Neuronal stem cell (in vitro differentiated cells): Measurements from ENCODE around the gene KRT6C.
A peak's percentile ranks its signal among the peaks of the same experiment; 100 is the strongest.
"Not testable (repeated sequence)": the region's sequence is repeated elsewhere in the genome, so short reads cannot be mapped to it uniquely, and the experiment has no call there.

Experiments
- DNase-seq: peaks from one replicate; pipeline ENCODE4 v3.0.0-alpha.2; 2013; ENCODE audit warnings: low spot score
- H2AFZ ChIP-seq: one replicate; pipeline ENCODE4 v1.6.1; 2013; ENCODE audit warnings: mild to moderate bottlenecking, low read length, inconsistent platforms
- H2AK5ac ChIP-seq: 2 replicates; pipeline ENCODE4 v1.6.1; 2013; ENCODE audit warnings: low read depth, mild to moderate bottlenecking, inconsistent platforms, low read length, moderate library complexity, mixed read lengths
- H2BK120ac ChIP-seq: 2 replicates; pipeline ENCODE4 v1.6.1; 2013; ENCODE audit warnings: low read depth, mild to moderate bottlenecking, inconsistent platforms, low read length, moderate library complexity, mixed read lengths
- H2BK12ac ChIP-seq: one replicate; pipeline ENCODE4 v1.6.1; 2013; ENCODE audit warnings: low read length, inconsistent platforms
- H2BK15ac ChIP-seq: 2 replicates; pipeline ENCODE4 v1.6.1; 2013; ENCODE audit warnings: mild to moderate bottlenecking, low read length, inconsistent platforms, mixed read lengths
- H2BK5ac ChIP-seq: one replicate; pipeline ENCODE4 v1.6.1; 2013; ENCODE audit warnings: inconsistent platforms, mild to moderate bottlenecking, low read length, moderate library complexity
- H3K14ac ChIP-seq: one replicate; pipeline ENCODE4 v1.6.1; 2013; ENCODE audit warnings: low read length, inconsistent platforms
- H3K18ac ChIP-seq: 2 replicates; pipeline ENCODE4 v1.6.1; 2013; ENCODE audit warnings: low read length, inconsistent platforms
- H3K23ac ChIP-seq: 2 replicates; pipeline ENCODE4 v1.6.1; 2013; ENCODE audit warnings: low read depth, mild to moderate bottlenecking, mixed read lengths, low read length, inconsistent platforms; ENCODE audit not compliant: poor library complexity
- H3K27ac ChIP-seq: replicated peaks from 3 replicates; pipeline ENCODE4 v1.5.1; 2013; ENCODE audit warnings: low read length, inconsistent platforms
- H3K27me3 ChIP-seq, 3 experiments: 2 replicates each; pipeline ENCODE4 v1.6.1; 2013; ENCODE audit warnings: low read length in 3 of 3, mild to moderate bottlenecking in 2 of 3, inconsistent platforms in 1 of 3, low read depth in 1 of 3, mixed read lengths in 1 of 3, moderate library complexity in 1 of 3; ENCODE audit not compliant: control insufficient read depth in 3 of 3, insufficient read depth in 3 of 3
- H3K36me3 ChIP-seq, 2 donors: replicated peaks in 1 of 2; 2 replicates each; pipeline ENCODE4 v1.6.1; 2013; ENCODE audit warnings: low read length in 2 of 2; ENCODE audit not compliant: control insufficient read depth in 2 of 2, insufficient read depth in 2 of 2
- H3K4ac ChIP-seq: 2 replicates; pipeline ENCODE4 v1.6.1; 2013; ENCODE audit warnings: inconsistent platforms, mild to moderate bottlenecking, low read length, moderate library complexity
- H3K4me1 ChIP-seq, 2 donors: 1 replicate in 1 of 2; 2 replicates in 1 of 2; pipeline ENCODE4 v1.6.1; 2013; ENCODE audit warnings: low read length in 2 of 2, low read depth in 1 of 2; ENCODE audit not compliant: control insufficient read depth in 2 of 2, insufficient read depth in 1 of 2
- H3K4me2 ChIP-seq: one replicate; pipeline ENCODE4 v1.6.1; 2013; ENCODE audit warnings: mild to moderate bottlenecking, low read length, inconsistent platforms; ENCODE audit not compliant: insufficient read depth, poor library complexity, severe bottlenecking
- H3K4me3 ChIP-seq, 2 donors: 2 replicates each; pipeline ENCODE4 v1.5.1; 2013; ENCODE audit warnings: low read length in 2 of 2, mild to moderate bottlenecking in 2 of 2, inconsistent platforms in 1 of 2, moderate library complexity in 1 of 2
- H3K79me1 ChIP-seq: one replicate; pipeline ENCODE4 v1.6.1; 2013; ENCODE audit warnings: low read depth, mild to moderate bottlenecking, inconsistent platforms, low read length, moderate library complexity
- H3K9ac ChIP-seq: one replicate; pipeline ENCODE4 v1.6.1; 2013; ENCODE audit warnings: mild to moderate bottlenecking, low read depth, low read length, inconsistent platforms; ENCODE audit not compliant: poor library complexity
- H3K9me3 ChIP-seq, 2 donors: replicated peaks in 1 of 2; 2 replicates each; pipeline versions ENCODE3 to v1.6.1; 2013; ENCODE audit warnings: low read length in 2 of 2, mild to moderate bottlenecking in 2 of 2, inconsistent platforms in 1 of 2, low read depth in 1 of 2, mixed read lengths in 1 of 2, moderate library complexity in 1 of 2; ENCODE audit not compliant: control insufficient read depth in 2 of 2, insufficient read depth in 1 of 2
- H4K8ac ChIP-seq: one replicate; pipeline ENCODE4 v1.6.1; 2013; ENCODE audit warnings: low read depth, mild to moderate bottlenecking, inconsistent platforms, low read length, moderate library complexity
- H4K91ac ChIP-seq: one replicate; pipeline ENCODE4 v1.6.1; 2013; ENCODE audit warnings: low read length, low read depth, mild to moderate bottlenecking, inconsistent platforms; ENCODE audit not compliant: poor library complexity
- WGBS, 2 donors: extraction: QIAGEN DNeasy Blood & Tissue Kit; methylation state at CpG; one replicate each; pipeline ENCODE4 v1.1.7; 2013; ENCODE audit warnings: missing lambda C conversion rate in 2 of 2, mixed read lengths in 1 of 2; ENCODE audit not compliant: insufficient read length in 2 of 2, insufficient replicate concordance in 1 of 2; ENCODE audit errors: extremely low coverage in 2 of 2; 5-methylcytosine and 5-hydroxymethylcytosine counted together

KRT6C gene

DNA sequence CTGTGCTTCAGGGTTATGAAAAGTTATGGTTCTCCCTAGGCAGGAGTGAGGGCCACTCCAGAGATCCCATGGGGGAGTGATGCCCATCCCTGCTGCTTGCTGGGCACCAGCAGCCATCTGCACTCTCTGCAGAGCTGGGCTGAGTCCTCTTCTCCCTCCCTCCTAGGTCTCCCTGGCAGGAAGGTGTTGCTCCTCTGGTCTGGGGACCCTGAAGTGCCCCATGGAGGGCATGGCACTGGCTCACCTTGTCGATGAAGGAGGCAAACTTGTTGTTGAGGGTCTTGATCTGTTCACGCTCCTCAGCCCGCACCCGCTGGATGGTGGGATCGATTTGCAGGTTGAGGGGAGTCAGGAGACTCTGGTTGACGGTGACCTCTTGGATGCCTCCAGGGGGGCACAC is 18.8 kb upstream of the KRT6C start:
- not testable (repeated sequence) for H3K9me3 ChIP-seq, DNase-seq, H3K18ac ChIP-seq, H2AK5ac ChIP-seq, H2BK120ac ChIP-seq, H3K4me2 ChIP-seq, H2BK12ac ChIP-seq, H3K9ac ChIP-seq, H3K4ac ChIP-seq, H3K4me3 ChIP-seq, H2BK15ac ChIP-seq, H3K36me3 ChIP-seq, H2AFZ ChIP-seq, H3K14ac ChIP-seq, H3K79me1 ChIP-seq, H3K27me3 ChIP-seq, H3K23ac ChIP-seq, H2BK5ac ChIP-seq, H3K27ac ChIP-seq, H4K91ac ChIP-seq
- Histone ChIP-seq H4K8ac (peak overlapping the region; percentile 45), H3K4me1 (peaks cover 0 to 16% of the 10 kb centered on the region in 2 donors)
- no CpG with 5 or more reads among the region's 6 CpGs for WGBS, 2 donors

DNA sequence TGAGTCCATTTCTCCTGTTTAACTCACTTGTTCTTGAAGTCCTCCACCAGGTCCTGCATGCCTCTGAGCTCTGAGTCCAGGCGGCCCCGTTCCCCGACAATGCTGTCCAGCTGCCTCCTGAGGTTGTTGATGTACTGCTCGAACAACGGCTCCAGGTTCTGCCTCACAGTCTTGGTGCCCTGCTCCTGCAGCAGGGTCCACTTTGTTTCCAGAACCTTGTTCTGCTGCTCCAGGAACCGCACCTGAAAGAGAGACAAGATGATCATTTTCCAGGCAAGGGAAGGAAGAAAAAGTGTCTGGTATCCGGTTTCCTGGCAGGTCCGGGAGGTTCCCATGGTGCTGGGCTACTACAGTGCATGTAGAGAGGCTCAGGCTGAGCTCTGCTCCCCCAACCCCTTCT is 17.9 kb upstream of the KRT6C start:
- not testable (repeated sequence) for H3K18ac ChIP-seq, H3K14ac ChIP-seq, H2BK15ac ChIP-seq, H3K9me3 ChIP-seq, H3K27ac ChIP-seq, H2BK120ac ChIP-seq, H3K27me3 ChIP-seq, H3K79me1 ChIP-seq, H3K23ac ChIP-seq, H3K4ac ChIP-seq, H3K9ac ChIP-seq, H4K91ac ChIP-seq, H3K36me3 ChIP-seq, H3K4me3 ChIP-seq, H2AK5ac ChIP-seq, H2BK5ac ChIP-seq, H2BK12ac ChIP-seq, H4K8ac ChIP-seq, H3K4me2 ChIP-seq, H2AFZ ChIP-seq, DNase-seq
- peaks cover 0 to 11% of the 10 kb centered on the region in 2 donors for H3K4me1 ChIP-seq
- WGBS, 2 donors: no CpG with 5 or more reads among the region's 8 CpGs

DNA sequence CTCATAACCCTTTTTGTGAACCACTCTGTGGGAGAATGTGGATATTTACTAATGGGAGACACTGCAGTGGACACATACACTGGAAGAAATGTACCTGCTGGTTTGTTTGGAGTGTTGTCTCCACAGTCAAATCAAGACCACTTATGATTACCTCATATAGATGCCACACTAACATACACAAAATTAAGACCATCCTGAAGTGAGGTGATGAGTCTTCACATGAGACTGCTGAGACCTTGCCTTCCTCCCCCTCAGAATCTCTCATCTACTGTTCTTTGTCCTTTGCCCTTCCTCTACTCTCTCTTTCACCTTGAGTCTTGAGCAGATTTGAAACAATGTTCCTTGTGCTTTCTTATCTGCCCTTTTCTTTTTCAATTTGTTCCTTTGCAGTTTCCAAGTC is 15.1 kb upstream of the KRT6C start:
- H2AFZ ChIP-seq: no peak overlapping the region
- H2BK12ac ChIP-seq: no peak overlapping the region
- no peaks in the 10 kb centered on the region for H3K36me3 ChIP-seq
- H3K14ac ChIP-seq: no peak overlapping the region
- H2BK120ac ChIP-seq: no peak overlapping the region
- no peak overlapping the region for H2BK15ac ChIP-seq
- no peak overlapping the region for H3K4me2 ChIP-seq
- H3K4ac ChIP-seq: no peak overlapping the region
- H3K18ac ChIP-seq: no peak overlapping the region
- H4K91ac ChIP-seq: no peak overlapping the region
- no peak overlapping the region for H4K8ac ChIP-seq
- no peaks in the 10 kb centered on the region for H3K9me3 ChIP-seq
- no peak for DNase-seq
- H2AK5ac ChIP-seq: no peak overlapping the region
- no peaks in the 10 kb centered on the region for H3K79me1 ChIP-seq
- H3K9ac ChIP-seq: no peak overlapping the region
- no peak overlapping the region for H2BK5ac ChIP-seq
- H3K4me3 ChIP-seq: no peak overlapping the region
- no peak overlapping the region for H3K23ac ChIP-seq
- no peaks in the 10 kb centered on the region for H3K4me1 ChIP-seq
- no peak overlapping the region for H3K27ac ChIP-seq
- peaks cover 0 to 8% (median 0%) of the 10 kb centered on the region in 3 experiments for H3K27me3 ChIP-seq

DNA sequence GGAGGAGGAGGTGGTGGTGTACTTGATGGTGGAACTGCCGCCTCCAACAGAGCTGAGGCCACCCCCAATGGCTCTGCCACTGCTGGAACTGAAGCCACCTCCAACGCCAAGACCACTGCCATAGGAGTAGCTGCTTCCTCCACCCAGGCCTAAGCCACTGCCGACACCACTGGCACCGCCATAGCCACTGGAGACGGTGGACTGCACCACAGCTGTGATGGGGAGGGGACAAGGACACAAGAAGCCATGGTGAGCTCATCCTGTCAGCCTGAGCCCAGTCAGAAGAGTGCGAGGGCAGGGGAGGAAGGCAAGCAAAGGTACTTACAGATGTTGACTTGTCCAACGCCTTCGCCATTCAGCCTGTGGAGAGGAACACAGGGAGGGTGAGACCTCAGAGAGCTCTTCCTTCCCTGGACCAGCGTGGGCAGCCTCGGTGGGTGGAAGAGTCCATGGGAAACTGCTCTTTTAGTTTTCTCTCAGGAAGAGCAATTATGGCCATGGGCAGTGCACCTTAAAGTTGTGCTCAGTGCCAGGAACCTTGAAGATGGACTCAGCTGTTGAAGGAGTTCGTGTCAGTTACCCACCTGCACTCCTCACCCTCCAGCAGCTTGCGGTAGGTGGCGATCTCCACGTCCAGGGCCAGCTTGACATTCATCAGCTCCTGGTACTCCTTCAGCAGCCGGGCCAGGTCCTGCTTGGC is 14.3 kb upstream of the KRT6C start:
- H2BK15ac ChIP-seq, H3K4ac ChIP-seq, H3K9ac ChIP-seq, H3K4me2 ChIP-seq, H3K23ac ChIP-seq, H3K36me3 ChIP-seq, H3K27ac ChIP-seq, DNase-seq, H4K91ac ChIP-seq, H2AFZ ChIP-seq, H2BK12ac ChIP-seq, H2BK5ac ChIP-seq, H3K14ac ChIP-seq, H3K18ac ChIP-seq, H2AK5ac ChIP-seq, H3K79me1 ChIP-seq, H4K8ac ChIP-seq, H2BK120ac ChIP-seq, H3K4me3 ChIP-seq, H3K9me3 ChIP-seq, H3K27me3 ChIP-seq, H3K4me1 ChIP-seq: not testable (repeated sequence)
- no CpG with 5 or more reads among the region's 15 CpGs for WGBS, 2 donors
